LoVo (cell line): ENCODE measurements around the gene DRD5.

ENCODE experiments used
- DNase-seq: peaks from one replicate; pipeline ENCODE4 v3.0.0-alpha.2; 2016; ENCODE audit warnings: low spot score

DRD5 gene

GRCh38 chr4:9816285-9816684, 34.9 kb downstream of the DRD5 start:
- no peak for DNase-seq

- no peak for DNase-seq
Observed at GRCh38 chr4:9820343-9820742, 38.9 kb downstream of the DRD5 start.

GRCh38 chr4:9825049-9825448, 43.6 kb downstream of the DRD5 start:
- DNase-seq, result no peak

DNA sequence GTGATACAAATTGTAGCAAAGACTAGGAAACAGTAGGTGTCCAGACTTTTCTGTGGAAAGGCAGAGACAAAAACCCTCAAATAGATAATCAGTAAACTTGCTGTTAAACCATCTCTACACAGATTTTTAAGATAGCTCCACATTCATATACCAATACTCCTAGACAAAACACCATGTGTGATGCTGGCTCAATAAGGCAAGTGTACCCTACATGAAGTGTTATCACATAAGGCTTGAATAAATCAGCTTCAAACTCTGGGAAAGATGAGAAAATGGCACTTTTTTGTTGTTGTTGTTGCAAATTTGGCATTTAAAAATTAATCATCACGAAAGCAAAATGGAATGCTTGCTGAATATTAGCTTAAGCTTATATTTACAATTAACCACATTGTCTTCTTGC, 45.1 kb downstream of the DRD5 start:
- no peak for DNase-seq

DNA sequence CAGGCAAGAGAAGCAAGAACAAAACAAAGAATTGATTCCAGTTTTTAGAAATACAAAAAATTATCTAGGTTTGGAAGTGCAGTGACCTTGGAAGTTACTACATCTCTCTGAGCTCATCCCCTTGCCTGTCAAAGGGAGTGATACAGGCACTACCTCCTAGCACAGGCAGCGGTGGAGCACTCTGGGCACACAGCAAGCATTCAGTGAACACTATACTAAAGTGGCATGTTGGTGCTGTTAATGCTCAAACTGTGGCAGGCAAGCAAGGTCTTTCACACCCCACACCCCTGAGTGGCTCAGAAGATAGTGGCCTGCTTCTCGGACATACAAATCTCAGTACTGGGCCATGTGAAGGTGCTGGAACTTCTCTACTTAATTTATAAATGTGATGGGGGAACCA, 51.2 kb downstream of the DRD5 start:
- no peak for DNase-seq

- no peak for DNase-seq
Observed at GRCh38 chr4:9833421-9833820, 52.0 kb downstream of the DRD5 start.
